ENCODE data around the gene CGB8.

GRCh38 chr19:48997972-48998371 is 50.9 kb downstream of the CGB8 start:
- TF ChIP-seq CTCF (IDR thresholded peaks at IDR 0.05; ENCODE audit: low read length), result peak; percentile 70
- no peak for TF ChIP-seq EZH2 (IDR thresholded peaks at IDR 0.05; ENCODE audit: borderline replicate concordance, low read length)

Data from OCI-LY1 (cell line).